Glutamatergic neuron (in vitro differentiated cells): Measurements from ENCODE around the gene ZNF106. TPM values are rescaled to one million over a fixed set of nuclear protein-coding genes. Genes with fewer than 3 reads are reported as not detected.

ENCODE experiments used
- DNase-seq: peaks from one replicate; pipeline ENCODE4 v3.0.0; 2022
- H3K27ac Mint-ChIP-seq: one replicate; pipeline ENCODE4 v1.8.0; 2020; ENCODE audit warnings: mild to moderate bottlenecking, mixed read lengths, inconsistent platforms; ENCODE audit not compliant: unreplicated experiment
- H3K27me3 Mint-ChIP-seq: one replicate; pipeline ENCODE4 v1.8.0; 2020; ENCODE audit warnings: mild to moderate bottlenecking, moderate library complexity, mixed read lengths, inconsistent platforms; ENCODE audit not compliant: unreplicated experiment
- H3K36me3 Mint-ChIP-seq: one replicate; pipeline ENCODE4 v1.8.0; 2020; ENCODE audit warnings: mild to moderate bottlenecking, mixed read lengths, inconsistent platforms; ENCODE audit not compliant: unreplicated experiment
- H3K4me1 Mint-ChIP-seq: one replicate; pipeline ENCODE4 v1.8.0; 2020; ENCODE audit warnings: mild to moderate bottlenecking, low read depth, mixed read lengths, inconsistent platforms; ENCODE audit not compliant: unreplicated experiment
- H3K4me3 Mint-ChIP-seq: one replicate; pipeline ENCODE4 v1.8.0; 2020; ENCODE audit warnings: mild to moderate bottlenecking, mixed read lengths, inconsistent platforms; ENCODE audit not compliant: unreplicated experiment
- H3K9me3 Mint-ChIP-seq: one replicate; pipeline ENCODE4 v1.8.0; 2020; ENCODE audit warnings: mild to moderate bottlenecking, moderate library complexity, mixed read lengths, inconsistent platforms; ENCODE audit not compliant: unreplicated experiment
- total RNA-seq: library from RNA; stranded (reverse); fragmentation: NEBNext Ultra II Directional; extraction: Animal tissue kit (Norgen Biotek cat#: 25700); gene quantifications from one replicate; pipeline ENCODE4 v1.2.1, GENCODE V29; 2021; ENCODE audit not compliant: unreplicated experiment
- TF ChIP-seq, protein P1 (sequence below): fragments of 200-600 bp; sonication (generic); IDR thresholded peaks from one replicate; pipeline ENCODE4 v1.5.0; 2021; ENCODE audit not compliant: partially characterized antibody, unreplicated experiment

ZNF106 gene
- total RNA-seq, 1 donor from 2014 or later: 37.2 TPM

DNA sequence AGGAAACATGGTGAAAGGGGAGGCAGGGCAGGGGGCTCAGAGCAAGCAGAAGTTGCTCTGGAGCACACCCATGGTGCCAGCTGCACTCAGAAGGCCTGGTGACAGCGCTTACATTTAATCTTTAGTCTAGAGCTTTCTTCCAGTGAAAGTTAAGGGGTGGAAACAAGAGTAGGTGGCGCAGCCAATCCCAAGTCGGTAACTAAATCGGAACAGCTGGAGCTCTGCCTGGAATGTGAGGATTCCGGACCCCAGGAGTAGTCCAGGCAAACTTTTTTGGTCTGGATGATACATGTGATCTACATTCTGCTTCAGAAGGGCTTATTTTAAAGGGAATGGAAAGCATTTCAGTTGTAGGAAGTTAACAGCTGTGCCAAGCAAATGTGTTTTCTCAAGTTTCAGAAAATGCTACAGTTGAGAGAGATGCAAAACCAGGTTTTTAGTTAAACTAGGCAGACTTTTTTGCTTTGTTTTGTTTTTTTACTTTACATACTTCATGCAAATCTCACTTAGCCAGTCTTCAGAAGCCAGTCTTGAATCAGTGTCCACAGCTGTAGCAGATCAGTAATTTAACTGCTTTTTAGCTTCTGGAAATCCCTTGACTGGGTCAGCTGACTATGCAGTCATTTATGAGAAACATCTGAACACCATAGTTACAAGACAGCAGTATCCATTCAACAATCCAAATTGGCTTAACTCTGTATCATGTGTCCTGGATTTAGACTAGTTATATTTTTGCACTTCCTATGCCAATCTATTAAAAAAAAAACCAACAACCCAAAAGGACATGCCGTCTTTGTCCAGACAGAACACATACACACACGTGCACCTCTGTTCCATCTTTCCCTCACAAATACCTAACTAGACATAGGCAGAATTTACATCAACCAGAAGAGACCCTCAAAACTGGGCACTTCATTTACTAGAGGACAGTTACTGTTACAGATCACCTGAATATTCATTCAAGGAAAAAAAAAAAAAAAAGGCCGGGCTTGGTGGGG is 33.2 kb downstream of the ZNF106 start:
- H3K9me3 Mint-ChIP-seq: peaks cover 3% of the 10 kb centered on the region
- DNase-seq: no peak
- TF ChIP-seq, protein P1, sequence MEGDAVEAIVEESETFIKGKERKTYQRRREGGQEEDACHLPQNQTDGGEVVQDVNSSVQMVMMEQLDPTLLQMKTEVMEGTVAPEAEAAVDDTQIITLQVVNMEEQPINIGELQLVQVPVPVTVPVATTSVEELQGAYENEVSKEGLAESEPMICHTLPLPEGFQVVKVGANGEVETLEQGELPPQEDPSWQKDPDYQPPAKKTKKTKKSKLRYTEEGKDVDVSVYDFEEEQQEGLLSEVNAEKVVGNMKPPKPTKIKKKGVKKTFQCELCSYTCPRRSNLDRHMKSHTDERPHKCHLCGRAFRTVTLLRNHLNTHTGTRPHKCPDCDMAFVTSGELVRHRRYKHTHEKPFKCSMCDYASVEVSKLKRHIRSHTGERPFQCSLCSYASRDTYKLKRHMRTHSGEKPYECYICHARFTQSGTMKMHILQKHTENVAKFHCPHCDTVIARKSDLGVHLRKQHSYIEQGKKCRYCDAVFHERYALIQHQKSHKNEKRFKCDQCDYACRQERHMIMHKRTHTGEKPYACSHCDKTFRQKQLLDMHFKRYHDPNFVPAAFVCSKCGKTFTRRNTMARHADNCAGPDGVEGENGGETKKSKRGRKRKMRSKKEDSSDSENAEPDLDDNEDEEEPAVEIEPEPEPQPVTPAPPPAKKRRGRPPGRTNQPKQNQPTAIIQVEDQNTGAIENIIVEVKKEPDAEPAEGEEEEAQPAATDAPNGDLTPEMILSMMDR: no peak
- no peaks in the 10 kb centered on the region for H3K27me3 Mint-ChIP-seq
- no peaks in the 10 kb centered on the region for H3K36me3 Mint-ChIP-seq
- peaks cover 14% of the 10 kb centered on the region for H3K4me1 Mint-ChIP-seq
- peak overlapping the region; percentile 57 for H3K27ac Mint-ChIP-seq
- H3K4me3 Mint-ChIP-seq: no peak overlapping the region

DNA sequence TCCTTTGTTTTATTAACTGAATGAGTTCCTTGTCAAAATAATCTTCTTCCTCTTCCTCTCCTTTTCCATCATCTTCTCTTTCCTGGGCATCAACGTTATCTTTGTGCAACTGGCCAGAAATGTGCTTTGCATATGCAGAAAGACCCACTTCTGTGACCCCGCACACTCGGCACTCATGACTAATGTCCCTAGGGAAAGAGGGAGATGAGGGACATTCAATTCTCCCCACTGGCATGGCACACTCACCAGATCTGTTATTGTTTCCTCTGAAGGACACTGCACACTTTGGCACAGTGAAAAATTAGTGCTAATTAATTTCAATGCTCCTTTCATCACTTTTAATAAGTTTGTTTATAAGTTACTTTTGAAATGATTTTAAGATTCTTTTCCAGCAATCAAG is 34.0 kb downstream of the ZNF106 start:
- H3K27ac Mint-ChIP-seq: peak overlapping the region; percentile 25

DNA sequence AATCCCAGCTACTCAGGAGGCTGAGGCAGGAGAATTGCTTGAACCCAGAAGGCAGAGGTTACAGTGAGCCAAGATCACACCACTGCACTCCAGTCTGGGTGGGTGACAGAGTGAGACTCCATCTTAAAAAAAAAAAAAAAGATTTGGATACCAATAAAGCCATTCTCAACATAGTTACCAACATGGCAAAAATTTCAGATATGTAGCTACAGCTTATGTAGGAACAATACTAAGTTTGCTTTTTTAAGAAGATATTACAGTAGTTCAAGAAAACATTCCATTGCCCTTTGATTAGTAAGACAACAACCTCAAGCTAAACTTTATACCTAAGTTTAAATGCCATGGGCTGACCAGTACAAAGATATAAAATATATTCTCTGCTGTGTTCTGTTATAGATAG is 34.4 kb downstream of the ZNF106 start:
- H3K27ac Mint-ChIP-seq: no peak overlapping the region
- H3K9me3 Mint-ChIP-seq: peaks cover 3% of the 10 kb centered on the region
- peaks cover 14% of the 10 kb centered on the region for H3K4me1 Mint-ChIP-seq
- TF ChIP-seq, protein P1: no peak
- H3K27me3 Mint-ChIP-seq: no peaks in the 10 kb centered on the region
- no peak overlapping the region for H3K4me3 Mint-ChIP-seq
- no peak for DNase-seq
- no peaks in the 10 kb centered on the region for H3K36me3 Mint-ChIP-seq

More for the DNA sequence above, 34.0 kb downstream of the ZNF106 start:
- peaks cover 3% of the 10 kb centered on the region for H3K9me3 Mint-ChIP-seq
- no peak for DNase-seq
- no peaks in the 10 kb centered on the region for H3K27me3 Mint-ChIP-seq
- H3K4me1 Mint-ChIP-seq: peaks cover 14% of the 10 kb centered on the region
- no peaks in the 10 kb centered on the region for H3K36me3 Mint-ChIP-seq
- H3K4me3 Mint-ChIP-seq: peak overlapping the region; percentile 47
- TF ChIP-seq, protein P1: no peak

DNA sequence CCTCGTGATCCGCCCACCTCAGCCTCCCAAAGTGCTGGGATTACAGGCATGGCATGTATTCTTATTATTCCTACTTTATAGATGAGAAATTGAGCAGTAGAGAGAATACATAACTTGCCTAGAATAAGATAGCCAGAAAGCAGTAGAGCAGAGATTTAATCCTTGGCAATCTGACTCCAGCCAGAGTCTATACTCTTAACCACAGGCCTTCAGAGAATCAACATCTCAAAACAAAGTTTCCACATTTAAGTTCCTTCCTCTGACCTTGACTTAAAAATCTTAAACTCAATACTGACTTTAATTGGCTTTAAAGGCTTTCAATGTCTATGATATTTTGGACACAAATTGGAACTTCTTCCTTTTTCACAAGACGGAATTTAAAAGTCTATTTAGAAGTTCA is 37.1 kb downstream of the ZNF106 start:
- no peaks in the 10 kb centered on the region for H3K9me3 Mint-ChIP-seq
- peaks cover 14% of the 10 kb centered on the region for H3K4me1 Mint-ChIP-seq
- no peak overlapping the region for H3K4me3 Mint-ChIP-seq
- H3K27ac Mint-ChIP-seq: no peak overlapping the region
- H3K27me3 Mint-ChIP-seq: peaks cover 2% of the 10 kb centered on the region
- no peak for DNase-seq
- H3K36me3 Mint-ChIP-seq: peaks cover 8% of the 10 kb centered on the region
- TF ChIP-seq, protein P1: no peak

DNA sequence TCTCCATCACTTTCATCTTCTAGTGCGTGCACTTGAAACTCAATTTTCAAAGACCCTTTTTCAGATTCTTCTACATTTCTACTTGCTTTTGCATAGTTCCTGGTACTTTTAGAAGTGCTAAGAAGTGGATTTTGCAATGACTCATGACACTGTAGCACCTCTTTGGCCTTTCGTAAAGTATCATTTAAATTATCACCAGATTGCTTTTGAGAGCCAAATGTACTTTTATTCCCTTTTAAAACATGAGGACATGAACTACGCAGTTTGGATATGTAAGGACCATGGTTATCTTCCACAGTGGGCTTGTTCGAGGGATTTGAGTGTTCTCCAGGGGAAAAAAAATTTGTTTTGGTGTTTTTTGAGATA is 40.5 kb downstream of the ZNF106 start:
- peaks cover 8% of the 10 kb centered on the region for H3K36me3 Mint-ChIP-seq

More for the DNA sequence above, 40.5 kb downstream of the ZNF106 start:
- Mint-ChIP-seq H3K4me3 (no peak overlapping the region), H3K9me3 (no peaks in the 10 kb centered on the region), H3K27ac (no peak overlapping the region), H3K27me3 (peaks cover 2% of the 10 kb centered on the region), H3K4me1 (no peaks in the 10 kb centered on the region)
- TF ChIP-seq, protein P1: no peak
- no peak for DNase-seq
